B cell (primary cell): Measurements from ENCODE around the gene SEC14L1. TPM values are rescaled to one million over a fixed set of nuclear protein-coding genes. Genes with fewer than 3 reads are reported as not detected.

Experiments
- ATAC-seq: fragments of 200-7000 bp; cut with Tn5 transposase; one replicate; pipeline ENCODE4 v1.10.0; 2021; ENCODE audit warnings: low read depth, mild to moderate bottlenecking, moderate number of reproducible peaks, moderate library complexity
- CTCF ChIA-PET: fragments of 350-600 bp; sonication (Branson Sonifier 250); formaldehyde crosslinking; loops from one replicate; lab custom pipeline; 2021; ENCODE audit warnings: antibody characterized with exemption, inconsistent platforms; lab: Charles Lee
- POLR2A ChIA-PET: fragments of 350-600 bp; sonication (Branson Sonifier 250); formaldehyde crosslinking; loops from one replicate; lab custom pipeline; 2021; ENCODE audit warnings: antibody characterized with exemption; lab: Charles Lee
- DNase-seq: peaks from one replicate; pipeline ENCODE4 v3.0.0; 2013
- H2AFZ ChIP-seq: 2 replicates; pipeline ENCODE4 v1.6.1; 2012; ENCODE audit warnings: mild to moderate bottlenecking, low read depth, low read length; ENCODE audit not compliant: insufficient read depth, poor library complexity, severe bottlenecking
- H3K27ac ChIP-seq, 2 donors: 1 replicate in 1 of 2; 2 replicates in 1 of 2; pipeline ENCODE4 v1.5.1; 2012 to 2013; ENCODE audit warnings: low read length in 2 of 2, mild to moderate bottlenecking in 2 of 2, moderate library complexity in 1 of 2
- H3K27me3 ChIP-seq, 4 experiments: fragments of 200-600 bp in 1 of 4; sonication (generic) in 1 of 4; replicated peaks in 1 of 4; 1 replicate in 2 of 4; 2 replicates in 2 of 4; pipeline versions ENCODE4 v1.6.1 to v1.7.0; 2013 to 2016; ENCODE audit warnings: low read length in 3 of 4, mild to moderate bottlenecking in 2 of 4, mixed read lengths in 1 of 4, moderate library complexity in 1 of 4; ENCODE audit not compliant: insufficient read depth in 4 of 4, control insufficient read depth in 3 of 4; ENCODE audit errors: control extremely low read depth in 1 of 4
- H3K36me3 ChIP-seq, 2 experiments: replicated peaks in 1 of 2; 1 replicate in 1 of 2; 2 replicates in 1 of 2; pipeline versions ENCODE4 v1.6.1 to v1.7.1; 2013; ENCODE audit warnings: low read length in 1 of 2; ENCODE audit not compliant: insufficient read depth in 2 of 2, control insufficient read depth in 1 of 2; ENCODE audit errors: control extremely low read depth in 1 of 2, extremely low read depth in 1 of 2
- H3K4me1 ChIP-seq, 2 donors: fragments of 200-600 bp in 1 of 2; sonication (generic) in 1 of 2; 1 replicate in 1 of 2; 2 replicates in 1 of 2; pipeline versions ENCODE4 v1.5.1 to v1.6.1; 2013 to 2017; ENCODE audit warnings: low read length in 2 of 2; ENCODE audit not compliant: control insufficient read depth in 2 of 2, insufficient read depth in 2 of 2
- H3K4me2 ChIP-seq: replicated peaks from 2 replicates; pipeline ENCODE3; 2012; ENCODE audit warnings: mild to moderate bottlenecking, low read depth, low read length; ENCODE audit not compliant: poor library complexity, severe bottlenecking
- H3K4me3 ChIP-seq, 5 experiments: fragments of 200-600 bp in 1 of 5; sonication (generic) in 1 of 5; 1 replicate in 3 of 5; 2 replicates in 2 of 5; pipeline versions ENCODE4 v1.5.1 to v1.7.0; 2011 to 2016; ENCODE audit warnings: low read length in 4 of 5, mild to moderate bottlenecking in 4 of 5, low read depth in 2 of 5, control low read depth in 1 of 5, moderate library complexity in 1 of 5; ENCODE audit not compliant: insufficient read depth in 1 of 5; ENCODE audit errors: control extremely low read depth in 1 of 5, extremely low read depth in 1 of 5
- H3K79me2 ChIP-seq: fragments of 200-600 bp; sonication (generic); one replicate; pipeline ENCODE4 v1.6.0; 2016; ENCODE audit warnings: low read length; ENCODE audit not compliant: control insufficient read depth, insufficient read depth
- H3K9ac ChIP-seq: fragments of 200-600 bp; sonication (generic); 2 replicates; pipeline ENCODE4 v1.6.1; 2017; ENCODE audit warnings: mild to moderate bottlenecking, low read length, moderate library complexity
- H3K9me3 ChIP-seq, 3 donors: one replicate each; pipeline versions ENCODE4 v1.6.1 to v1.7.1; 2013; ENCODE audit warnings: low read length in 2 of 3; ENCODE audit not compliant: control insufficient read depth in 2 of 3, insufficient read depth in 1 of 3; ENCODE audit errors: control extremely low read depth in 1 of 3
- H4K20me1 ChIP-seq: 2 replicates; pipeline ENCODE4 v1.6.0; 2012; ENCODE audit warnings: mild to moderate bottlenecking, low read length; ENCODE audit not compliant: insufficient read depth, control insufficient read depth, poor library complexity, severe bottlenecking
- H3K27ac Mint-ChIP-seq: one replicate; pipeline ENCODE4 v1.8.0; 2021; ENCODE audit warnings: mixed read lengths
- H3K27me3 Mint-ChIP-seq: one replicate; pipeline ENCODE4 v1.8.0; 2021; ENCODE audit warnings: mixed read lengths
- H3K4me1 Mint-ChIP-seq: one replicate; pipeline ENCODE4 v1.8.0; 2021; ENCODE audit warnings: mixed read lengths
- H3K4me3 Mint-ChIP-seq: one replicate; pipeline ENCODE4 v1.8.0; 2021; ENCODE audit warnings: mixed read lengths
- H3K9me3 Mint-ChIP-seq: one replicate; pipeline ENCODE4 v1.8.0; 2022; ENCODE audit warnings: mixed read lengths; ENCODE audit not compliant: insufficient read depth
- EZH2 ChIP-seq: IDR thresholded peaks from 2 replicates; pipeline ENCODE4 v1.6.1; 2012; ENCODE audit warnings: borderline replicate concordance, low read depth, mild to moderate bottlenecking, moderate library complexity, low read length; ENCODE audit not compliant: insufficient read depth, poor library complexity, severe bottlenecking
- WGBS: methylation state at CpG from one replicate; pipeline ENCODE4 v1.1.5; 2013; ENCODE audit warnings: missing lambda C conversion rate; ENCODE audit not compliant: insufficient coverage; 5-methylcytosine and 5-hydroxymethylcytosine counted together
- intact Hi-C: fragments of 100-400 bp; cut with micrococcal nuclease; formaldehyde crosslinking; loops from one replicate; pipeline ENCODE4 v1.10.0; 2022
- polyA plus RNA-seq: library from polyadenylated mRNA; depleted of rRNA; stranded (reverse); fragments of >200 nt; gene quantifications from 2 replicates; pipeline ENCODE4 v1.2.3, GENCODE V29; 2012
- total RNA-seq, 2 donors: library from RNA; stranded (reverse); fragments of 120-200 nt in 1 of 2; gene quantifications; 1 replicate in 1 of 2; 2 replicates in 1 of 2; pipeline versions ENCODE4 v1.2.3 to v1.2.4, GENCODE V29; 2013 to 2022
- TF ChIP-seq, protein P1 (sequence below): fragments of 200-600 bp; IDR thresholded peaks from one replicate; pipeline ENCODE4 v1.8.0; 2022; ENCODE audit warnings: antibody characterized with exemption, mild to moderate bottlenecking

Gene SEC14L1
- total and polyA plus RNA-seq, 2 donors (not counting 1 experiment from before 2014, with no cell fraction given) = 37.7 to 103 TPM

DNA sequence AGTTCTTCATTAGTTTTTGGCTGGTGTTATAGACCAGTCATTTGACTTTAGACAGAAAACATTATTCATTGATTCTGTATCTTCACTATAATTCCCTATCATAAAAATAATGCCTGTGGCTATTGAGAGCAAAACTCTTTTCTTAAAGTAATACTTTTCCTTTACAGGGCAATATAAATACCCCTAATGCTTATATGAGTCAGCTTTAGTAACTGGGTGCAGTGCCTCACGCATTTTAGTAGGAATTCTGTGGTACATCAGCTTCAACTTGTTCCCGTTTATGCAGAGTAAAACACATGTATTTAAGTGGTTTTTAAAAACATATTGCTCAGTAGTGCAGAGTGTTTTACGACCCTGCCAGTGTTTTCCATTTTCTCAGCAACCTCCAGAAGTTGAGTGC is 68.1 kb downstream of the SEC14L1 start:
- H3K9me3 ChIP-seq = no peaks in the 10 kb centered on the region
- Mint-ChIP-seq H3K4me1 (peaks cover 48% of the 10 kb centered on the region), H3K27me3 (no peaks in the 10 kb centered on the region), H3K4me3 (no peak overlapping the region), H3K27ac (no peak overlapping the region), H3K9me3 (no peaks in the 10 kb centered on the region)
- no peak overlapping the region for H2AFZ ChIP-seq
- H3K27ac ChIP-seq = no peak overlapping the region
- CTCF ChIA-PET = interaction anchor here (0.6 kb wide), 1 partner anchor 124 kb away, joined by 3 read pairs; no protein-coding TSS in a partner anchor
- no peak overlapping the region for H3K4me3 ChIP-seq
- no peaks in the 10 kb centered on the region for H3K27me3 ChIP-seq
- H3K9ac ChIP-seq = no peak overlapping the region
- intact Hi-C loops = no loop called here
- peaks cover 3 to 91% of the 10 kb centered on the region in 2 experiments for H3K36me3 ChIP-seq
- ATAC-seq = no peak
- DNase-seq = no peak
- H3K79me2 ChIP-seq = peaks cover 6% of the 10 kb centered on the region
- WGBS = 64% methylated on average over 2 of the region's 3 CpGs
- no peak for TF ChIP-seq EZH2
- TF ChIP-seq, protein P1, sequence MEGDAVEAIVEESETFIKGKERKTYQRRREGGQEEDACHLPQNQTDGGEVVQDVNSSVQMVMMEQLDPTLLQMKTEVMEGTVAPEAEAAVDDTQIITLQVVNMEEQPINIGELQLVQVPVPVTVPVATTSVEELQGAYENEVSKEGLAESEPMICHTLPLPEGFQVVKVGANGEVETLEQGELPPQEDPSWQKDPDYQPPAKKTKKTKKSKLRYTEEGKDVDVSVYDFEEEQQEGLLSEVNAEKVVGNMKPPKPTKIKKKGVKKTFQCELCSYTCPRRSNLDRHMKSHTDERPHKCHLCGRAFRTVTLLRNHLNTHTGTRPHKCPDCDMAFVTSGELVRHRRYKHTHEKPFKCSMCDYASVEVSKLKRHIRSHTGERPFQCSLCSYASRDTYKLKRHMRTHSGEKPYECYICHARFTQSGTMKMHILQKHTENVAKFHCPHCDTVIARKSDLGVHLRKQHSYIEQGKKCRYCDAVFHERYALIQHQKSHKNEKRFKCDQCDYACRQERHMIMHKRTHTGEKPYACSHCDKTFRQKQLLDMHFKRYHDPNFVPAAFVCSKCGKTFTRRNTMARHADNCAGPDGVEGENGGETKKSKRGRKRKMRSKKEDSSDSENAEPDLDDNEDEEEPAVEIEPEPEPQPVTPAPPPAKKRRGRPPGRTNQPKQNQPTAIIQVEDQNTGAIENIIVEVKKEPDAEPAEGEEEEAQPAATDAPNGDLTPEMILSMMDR = no peak
- H3K4me2 ChIP-seq = no peak overlapping the region
- H4K20me1 ChIP-seq = peaks cover 72% of the 10 kb centered on the region
- H3K4me1 ChIP-seq = peaks cover 39 to 47% of the 10 kb centered on the region in 2 donors
- POLR2A ChIA-PET = no interaction called here

DNA sequence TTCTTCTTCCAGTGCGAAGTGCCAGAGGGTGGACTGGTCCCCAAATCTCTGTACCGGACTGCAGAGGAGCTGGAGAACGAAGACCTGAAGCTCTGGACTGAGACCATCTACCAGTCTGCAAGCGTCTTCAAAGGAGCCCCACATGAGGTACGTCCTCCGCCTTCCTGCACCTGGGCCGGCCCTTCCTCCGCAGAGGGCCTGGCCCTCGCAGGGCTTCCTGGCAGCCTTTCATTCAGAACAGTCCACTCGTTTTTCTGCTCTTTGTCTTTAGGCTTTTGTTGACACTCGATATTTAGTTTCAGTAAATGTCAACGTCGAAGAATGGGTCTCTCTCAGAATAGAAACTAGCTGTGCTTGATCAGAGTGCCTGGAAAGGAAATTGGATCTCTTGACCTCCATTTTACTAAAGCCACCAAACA is 68.6 kb downstream of the SEC14L1 start:
- Histone ChIP-seq H3K4me2 (no peak overlapping the region), H3K4me3 (no peak overlapping the region), H3K9me3 (no peaks in the 10 kb centered on the region), H2AFZ (no peak overlapping the region), H3K27me3 (peaks cover 0 to 1% (median 0%) of the 10 kb centered on the region in 4 experiments), H3K79me2 (peaks cover 8% of the 10 kb centered on the region), H4K20me1 (peaks cover 77% of the 10 kb centered on the region), H3K4me1 (peaks cover 39 to 47% of the 10 kb centered on the region in 2 donors), H3K9ac (no peak overlapping the region), H3K36me3 (peaks cover 3 to 93% of the 10 kb centered on the region in 2 experiments), H3K27ac (no peak overlapping the region)
- DNase-seq (no peak), ATAC-seq (no peak)
- no peaks in the 10 kb centered on the region for H3K27me3 Mint-ChIP-seq
- intact Hi-C loops = no loop called here
- ChIA-PET POLR2A (no interaction called here), CTCF (no interaction called here)
- H3K27ac Mint-ChIP-seq = no peak overlapping the region
- WGBS = 98% methylated on average over 10 of the region's 13 CpGs
- H3K4me1 Mint-ChIP-seq = peaks cover 52% of the 10 kb centered on the region
- H3K4me3 Mint-ChIP-seq = no peak overlapping the region
- TF ChIP-seq, protein P1 = no peak
- TF ChIP-seq EZH2 = no peak
- no peaks in the 10 kb centered on the region for H3K9me3 Mint-ChIP-seq
